Measurements from ENCODE around the gene KCMF1. TPM values are rescaled to one million over a fixed set of nuclear protein-coding genes. Genes with fewer than 3 reads are reported as not detected.

The KCMF1 gene
- total RNA-seq, 1 experiment from 2014 or later: 42.7 TPM

DNA sequence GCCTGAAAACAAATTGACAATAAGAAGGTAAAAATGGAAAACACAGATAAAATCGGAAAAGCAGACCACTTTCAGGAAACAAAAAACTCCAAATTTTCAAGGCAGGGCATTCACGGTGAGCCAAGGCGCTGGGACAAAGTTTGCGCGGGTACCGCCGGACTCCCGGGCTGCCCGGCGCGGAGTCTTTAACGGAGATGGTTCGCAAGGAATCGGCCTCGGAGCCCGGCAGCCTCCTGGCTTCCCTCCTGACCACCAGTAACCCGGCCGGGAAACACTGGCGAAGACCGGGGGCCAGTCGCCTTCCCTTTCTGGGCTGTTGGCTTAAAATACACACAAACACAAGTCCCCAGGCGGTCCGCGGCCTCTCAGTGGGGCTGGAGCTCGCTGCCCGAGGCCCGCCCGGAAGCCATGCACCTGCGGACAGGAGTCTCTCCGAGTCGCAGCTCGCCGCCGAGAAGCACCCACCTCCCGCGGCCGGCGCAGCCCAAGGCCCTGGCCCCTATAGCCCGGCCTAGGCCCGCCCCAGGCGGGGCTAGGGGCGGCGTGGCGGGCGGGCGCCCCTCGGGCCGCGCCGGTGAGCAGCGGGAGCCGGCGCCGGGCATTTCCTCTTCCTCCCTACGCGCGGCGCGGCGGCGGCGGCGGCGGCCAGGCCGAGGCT is 622 bp upstream of the KCMF1 start:
- peak; percentile 64 for DNase-seq (ENCODE audit: low read depth)
- in situ Hi-C loops (cut with HindIII; ENCODE audit: low pct_unique_long_range_greater_than_20kb, low sequenced_read_pairs): no loop called here

GRCh38 chr2:84971510-84972206 is 697 bp downstream of the KCMF1 start:
- peak; percentile 53 for DNase-seq (ENCODE audit: low read depth)
- in situ Hi-C loops (cut with HindIII; ENCODE audit: low pct_unique_long_range_greater_than_20kb, low sequenced_read_pairs): no loop called here

- DNase-seq (ENCODE audit: low read depth): no peak
- in situ Hi-C loops (cut with HindIII; ENCODE audit: low pct_unique_long_range_greater_than_20kb, low sequenced_read_pairs): no loop called here
Measured at GRCh38 chr2:84972207-84972783, 1.3 kb downstream of the KCMF1 start.

DNA sequence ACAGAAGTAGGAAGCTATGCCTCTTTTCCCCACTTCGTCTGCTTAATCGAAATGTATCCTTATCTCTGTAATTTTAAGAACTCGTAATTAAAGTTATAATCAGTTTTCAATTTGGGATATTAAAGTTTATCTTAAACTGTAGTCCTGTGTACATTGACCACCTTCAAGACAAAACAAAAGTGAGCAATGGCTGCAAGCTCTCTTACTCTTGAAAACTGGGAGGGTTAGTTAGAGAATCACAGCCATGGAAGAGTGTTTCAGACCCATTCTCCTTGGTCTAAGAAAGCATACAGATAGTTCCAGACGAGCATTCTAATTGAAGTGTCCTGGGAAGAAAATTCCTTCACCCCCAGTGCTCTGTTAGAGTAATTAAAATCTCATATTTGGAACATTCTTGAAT is 2.0 kb downstream of the KCMF1 start:
- in situ Hi-C loops (cut with HindIII; ENCODE audit: low pct_unique_long_range_greater_than_20kb, low sequenced_read_pairs): no loop called here
- DNase-seq (ENCODE audit: low read depth): peak; percentile 39

DNA sequence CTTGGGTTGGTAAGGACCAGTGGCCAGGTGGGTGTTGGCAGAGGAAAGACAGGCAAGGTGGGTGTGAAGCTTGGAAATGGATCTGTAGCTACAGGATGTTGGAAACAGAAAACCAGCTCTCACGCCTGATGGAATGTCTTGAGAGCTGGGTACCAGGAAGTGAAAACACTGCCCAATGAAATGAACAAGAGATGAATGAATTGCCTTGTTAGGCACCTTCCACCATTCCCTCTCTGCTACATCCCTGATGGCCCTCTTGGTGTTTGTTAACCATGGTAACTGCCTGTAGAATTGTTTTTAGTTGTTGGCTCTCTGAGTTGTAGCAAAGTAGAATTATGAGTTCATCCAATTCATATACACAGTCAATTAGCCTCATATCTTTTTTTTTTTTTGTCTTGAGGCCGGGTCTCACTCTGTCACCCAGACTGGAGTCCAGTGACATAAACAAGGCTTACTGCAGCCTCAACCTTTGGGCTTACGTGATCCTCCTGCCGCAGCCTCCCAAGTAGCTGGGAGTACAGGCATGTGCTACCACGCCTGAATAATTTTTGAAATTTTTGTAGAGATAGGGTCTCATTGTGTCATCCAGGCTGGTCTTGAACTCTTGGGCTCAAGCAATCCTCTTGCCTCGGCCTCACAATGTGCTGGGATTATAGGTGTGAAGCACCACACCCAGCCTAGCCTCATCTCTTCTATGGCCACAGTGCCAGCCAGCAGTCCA is 9.5 kb downstream of the KCMF1 start:
- DNase-seq (ENCODE audit: low read depth): no peak
- in situ Hi-C loops (cut with HindIII; ENCODE audit: low pct_unique_long_range_greater_than_20kb, low sequenced_read_pairs): no loop called here

GRCh38 chr2:84986018-84986417 is 15.1 kb downstream of the KCMF1 start:
- DNase-seq (ENCODE audit: low read depth): no peak
- in situ Hi-C loops (cut with HindIII; ENCODE audit: low pct_unique_long_range_greater_than_20kb, low sequenced_read_pairs): no loop called here

DNA sequence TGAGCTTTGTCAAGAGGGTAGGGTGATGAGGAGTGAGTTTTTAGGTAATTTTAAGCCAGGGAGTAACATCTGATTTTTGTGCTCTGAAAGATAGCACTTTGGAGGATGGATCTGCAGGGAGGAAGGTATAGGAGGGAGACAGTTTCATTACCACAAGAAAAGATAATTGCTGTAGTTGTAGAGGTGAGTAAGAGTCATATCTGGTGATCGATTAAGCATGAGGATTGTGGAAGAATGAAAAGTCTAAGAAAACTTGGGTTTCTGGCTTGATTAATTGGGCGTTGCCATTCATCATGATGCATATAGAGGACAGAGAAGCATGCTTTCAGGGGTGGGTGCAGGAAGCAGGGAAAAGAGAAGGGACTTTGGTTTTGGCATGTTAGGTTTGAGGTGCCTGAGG is 18.5 kb downstream of the KCMF1 start:
- peak; percentile 36 for DNase-seq (ENCODE audit: low read depth)
- in situ Hi-C loops (cut with HindIII; ENCODE audit: low pct_unique_long_range_greater_than_20kb, low sequenced_read_pairs): no loop called here

GRCh38 chr2:84989927-84990326 is 19.0 kb downstream of the KCMF1 start:
- in situ Hi-C loops (cut with HindIII; ENCODE audit: low pct_unique_long_range_greater_than_20kb, low sequenced_read_pairs): no loop called here

DNA sequence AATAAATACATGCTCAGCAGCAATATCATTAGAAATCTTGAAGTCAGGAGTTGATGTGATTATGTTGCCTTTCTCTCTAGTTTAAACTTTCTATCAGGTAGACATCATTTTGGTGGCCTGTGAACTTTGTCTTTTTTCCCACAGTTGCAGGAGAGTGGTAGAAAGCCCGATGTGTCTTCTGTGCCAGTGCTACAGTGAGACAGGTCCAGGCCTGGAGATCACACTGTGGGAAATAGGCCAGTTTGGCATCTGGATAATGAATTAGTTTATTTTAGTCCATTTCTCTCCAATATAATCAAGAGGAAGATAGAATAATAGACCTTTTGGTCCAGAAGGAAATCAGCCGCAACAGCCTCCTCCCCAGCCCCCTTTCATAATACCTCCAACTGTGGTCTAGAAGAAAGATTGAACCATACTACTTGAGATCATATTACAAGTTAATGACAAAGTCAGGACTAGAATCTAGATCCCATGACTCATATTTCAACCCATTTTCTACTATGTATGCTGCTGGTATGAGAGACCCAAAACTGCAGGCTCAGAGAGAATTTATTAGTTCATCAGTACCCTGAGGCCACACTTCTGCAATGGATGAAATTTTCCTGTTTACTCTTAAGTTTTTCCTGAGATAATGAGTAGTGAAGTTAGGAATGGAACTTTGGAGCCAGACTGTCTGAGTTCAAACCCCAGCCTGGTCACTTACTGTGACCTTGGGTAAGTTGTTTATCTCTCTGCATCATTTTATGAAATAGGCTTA is 20.6 kb downstream of the KCMF1 start:
- in situ Hi-C loops (cut with HindIII; ENCODE audit: low pct_unique_long_range_greater_than_20kb, low sequenced_read_pairs): no loop called here
- DNase-seq (ENCODE audit: low read depth): peak; percentile 37

More at GRCh38 chr2:84989927-84990326, 19.0 kb downstream of the KCMF1 start:
- no peak for DNase-seq (ENCODE audit: low read depth)

DNA sequence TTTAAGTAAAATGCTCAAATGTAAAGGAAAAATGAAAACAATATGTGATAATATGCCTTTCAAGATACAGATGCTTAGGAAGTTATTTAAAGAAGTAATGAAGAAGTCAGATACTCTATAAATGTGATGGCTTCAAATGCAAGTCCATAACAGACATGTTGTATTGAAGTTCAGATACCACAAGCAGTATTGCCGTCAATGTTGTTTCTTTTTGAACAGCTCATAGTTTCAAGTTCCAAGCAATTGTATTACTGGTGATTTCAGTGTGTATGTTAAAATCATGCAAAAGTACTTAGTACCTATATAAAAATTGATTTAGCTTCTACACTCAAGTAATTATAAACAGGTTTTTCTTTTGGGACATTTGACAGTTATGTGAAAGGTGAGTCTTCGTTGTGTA is 24.9 kb downstream of the KCMF1 start:
- DNase-seq (ENCODE audit: low read depth): no peak
- in situ Hi-C loops (cut with HindIII; ENCODE audit: low pct_unique_long_range_greater_than_20kb, low sequenced_read_pairs): no loop called here

GRCh38 chr2:84996909-84997308 is 25.9 kb downstream of the KCMF1 start:
- no peak for DNase-seq (ENCODE audit: low read depth)
- in situ Hi-C loops (cut with HindIII; ENCODE audit: low pct_unique_long_range_greater_than_20kb, low sequenced_read_pairs): no loop called here

GRCh38 chr2:84999553-84999955 is 28.6 kb downstream of the KCMF1 start:
- DNase-seq (ENCODE audit: low read depth): no peak
- in situ Hi-C loops (cut with HindIII; ENCODE audit: low pct_unique_long_range_greater_than_20kb, low sequenced_read_pairs): no loop called here

GRCh38 chr2:85001595-85001994 is 30.6 kb downstream of the KCMF1 start:
- no peak for DNase-seq (ENCODE audit: low read depth)
- in situ Hi-C loops (cut with HindIII; ENCODE audit: low pct_unique_long_range_greater_than_20kb, low sequenced_read_pairs): no loop called here

DNA sequence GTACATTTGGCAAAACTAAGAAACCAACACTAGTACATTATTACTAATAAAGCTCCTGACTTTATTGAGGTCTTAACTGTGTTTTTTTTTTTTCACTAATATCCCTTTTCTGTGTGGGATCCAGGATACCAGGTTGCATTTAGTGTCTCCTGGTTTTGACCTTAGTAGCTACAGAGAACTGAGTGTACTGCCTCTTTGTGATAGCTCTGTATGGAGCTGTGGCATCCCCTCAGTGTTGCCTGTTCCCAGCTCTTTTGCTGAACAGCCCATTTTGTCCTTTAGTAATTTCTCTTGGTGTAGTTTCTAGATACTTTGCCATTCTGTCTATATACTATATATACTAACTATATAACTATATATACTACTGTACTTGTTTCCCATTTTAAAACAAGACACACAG is 31.6 kb downstream of the KCMF1 start:
- in situ Hi-C loops (cut with HindIII; ENCODE audit: low pct_unique_long_range_greater_than_20kb, low sequenced_read_pairs): no loop called here
- no peak for DNase-seq (ENCODE audit: low read depth)

GRCh38 chr2:85008252-85008651 is 37.3 kb downstream of the KCMF1 start:
- DNase-seq (ENCODE audit: low read depth): no peak
- in situ Hi-C loops (cut with HindIII; ENCODE audit: low pct_unique_long_range_greater_than_20kb, low sequenced_read_pairs): no loop called here

- in situ Hi-C loops (cut with HindIII; ENCODE audit: low pct_unique_long_range_greater_than_20kb, low sequenced_read_pairs): no loop called here
- no peak for DNase-seq (ENCODE audit: low read depth)
Measured at GRCh38 chr2:85009019-85009618, 38.2 kb downstream of the KCMF1 start.

- DNase-seq (ENCODE audit: low read depth): no peak
Measured at GRCh38 chr2:85010404-85010803, 39.4 kb downstream of the KCMF1 start.

GRCh38 chr2:85011098-85011497 is 40.1 kb downstream of the KCMF1 start:
- in situ Hi-C loops (cut with HindIII; ENCODE audit: low pct_unique_long_range_greater_than_20kb, low sequenced_read_pairs): no loop called here

More at GRCh38 chr2:85010404-85010803, 39.4 kb downstream of the KCMF1 start:
- in situ Hi-C loops (cut with HindIII; ENCODE audit: low pct_unique_long_range_greater_than_20kb, low sequenced_read_pairs): no loop called here

More at GRCh38 chr2:85011098-85011497, 40.1 kb downstream of the KCMF1 start:
- no peak for DNase-seq (ENCODE audit: low read depth)
